ENCODE data around the gene COL1A2.

The COL1A2 gene

DNA sequence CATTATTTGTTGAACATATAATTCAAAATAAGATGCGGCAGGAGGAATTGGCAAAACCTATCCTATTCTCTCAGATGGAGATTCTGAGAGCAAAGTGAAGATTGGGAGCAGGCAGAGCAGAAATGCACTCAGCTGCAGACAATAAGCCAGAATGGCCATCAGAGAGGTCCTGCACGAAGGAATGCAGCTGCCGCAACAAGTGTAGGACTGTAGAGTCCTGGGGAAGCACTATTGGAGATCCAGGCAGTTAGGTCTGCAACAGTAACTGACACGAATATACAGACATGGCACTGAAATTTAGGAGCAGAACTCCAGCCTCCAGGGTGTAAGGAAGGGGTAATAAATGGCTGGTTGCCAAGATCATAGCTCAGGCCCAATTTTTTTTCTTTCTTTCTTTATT is 10.4 kb upstream of the COL1A2 start:
- DNase-seq (ENCODE audit: low spot score) = no peak

DNA sequence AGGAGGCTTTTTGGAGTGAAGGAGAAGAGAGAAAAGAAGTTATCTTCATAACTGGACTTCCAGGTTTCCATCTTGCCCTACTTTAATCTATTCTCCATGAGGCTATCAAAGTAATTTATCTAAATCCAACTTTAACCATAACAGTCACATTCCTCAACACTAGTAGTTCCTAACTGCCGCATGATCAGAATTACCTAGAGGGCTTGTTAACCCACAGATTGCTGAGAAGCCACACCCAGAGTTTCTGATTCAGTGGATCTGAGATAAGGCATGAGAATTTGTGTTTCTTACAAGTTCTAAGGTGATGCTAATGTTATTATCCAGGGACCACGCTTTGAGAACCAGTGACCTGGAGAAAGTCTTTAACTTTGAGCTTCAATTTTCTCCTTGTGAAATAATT is 8.3 kb upstream of the COL1A2 start:
- no peak for DNase-seq (ENCODE audit: low spot score)

DNA sequence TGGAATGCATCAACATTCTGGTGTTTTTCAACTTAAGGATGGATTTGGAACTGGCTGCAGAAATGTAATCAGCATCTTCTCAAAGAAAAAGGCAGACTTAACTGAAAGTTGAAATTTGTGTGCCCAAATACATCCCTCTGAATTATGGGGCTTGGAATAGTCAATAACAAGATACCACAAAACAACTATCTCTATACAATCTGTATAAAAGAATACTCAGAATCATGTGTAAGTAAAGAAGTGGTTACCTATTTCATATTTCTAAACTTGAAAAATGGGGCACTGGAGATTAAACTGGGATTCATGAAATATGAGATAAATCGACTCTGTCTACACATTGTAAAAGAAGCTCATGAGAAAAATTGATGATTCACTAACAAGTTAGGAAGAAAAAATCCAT is 6.2 kb upstream of the COL1A2 start:
- DNase-seq (ENCODE audit: low spot score) = no peak

DNA sequence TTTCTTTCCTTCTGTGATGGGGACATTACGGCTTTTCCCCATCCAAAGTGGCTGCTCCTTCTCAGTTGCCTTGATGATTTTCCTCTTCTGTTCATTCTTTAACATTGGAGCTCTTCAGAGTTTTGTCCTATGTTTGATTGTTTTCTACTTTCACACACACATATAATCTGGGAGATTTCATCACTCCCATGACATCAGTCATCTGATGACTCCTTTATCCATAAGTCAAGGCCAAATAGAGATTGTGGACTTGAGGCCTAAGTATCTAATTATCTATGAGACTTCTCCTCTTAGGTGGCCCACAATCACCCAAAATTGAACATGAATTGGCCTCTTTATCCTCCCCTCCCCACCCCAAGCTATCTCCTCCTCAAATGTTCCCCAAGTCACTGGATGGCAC is 5.3 kb upstream of the COL1A2 start:
- DNase-seq (ENCODE audit: low spot score) = no peak

DNA sequence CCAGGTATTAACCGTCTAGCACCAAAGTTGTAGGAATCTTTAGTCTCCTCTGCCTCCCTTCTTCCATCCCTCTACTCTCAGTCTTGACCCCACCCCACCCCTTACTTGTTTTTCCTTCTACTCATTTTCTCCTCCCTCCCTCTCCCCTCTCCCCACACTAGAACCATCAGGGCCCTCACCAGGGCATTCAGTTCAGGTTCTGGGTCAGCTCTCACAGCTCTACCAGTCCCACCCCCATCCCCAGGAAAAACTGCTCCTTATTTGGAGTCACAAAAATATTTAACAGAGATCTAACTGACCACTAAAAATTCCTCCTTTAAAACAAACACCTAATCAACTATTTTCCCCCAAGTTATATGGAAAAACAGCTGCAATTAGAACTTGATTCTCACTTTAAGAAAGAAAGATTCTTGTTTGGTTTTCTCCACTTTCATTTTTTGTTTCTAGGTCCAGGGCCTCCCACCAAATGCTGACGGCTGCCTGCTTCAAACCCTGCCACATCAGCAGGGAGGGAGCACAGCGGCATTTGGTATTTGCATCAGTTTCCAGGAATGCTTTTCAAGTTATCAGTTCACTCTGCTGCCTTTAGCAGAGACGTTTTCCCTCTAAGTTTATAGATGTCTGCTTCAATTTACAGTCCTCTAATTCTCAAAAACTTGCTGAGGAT is 2.8 kb upstream of the COL1A2 start:
- no peak for DNase-seq (ENCODE audit: low spot score)

DNA sequence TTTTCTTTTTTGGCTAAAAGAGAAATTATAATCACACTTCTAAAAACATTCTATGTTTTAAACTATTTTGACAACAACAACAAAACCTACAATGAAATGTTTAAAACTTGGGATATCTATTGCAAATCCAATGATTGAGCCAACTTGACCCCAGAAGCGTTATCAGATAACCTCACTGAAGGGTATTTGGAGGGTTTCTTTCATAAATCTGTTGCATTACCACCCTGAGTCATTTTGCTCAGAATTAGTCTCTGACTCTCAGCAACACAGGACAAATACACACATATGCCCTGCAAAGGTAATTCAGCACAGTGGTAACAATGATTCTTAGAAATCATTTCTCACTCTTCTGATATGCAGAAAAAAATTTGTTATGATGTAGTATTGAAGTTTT is 2.3 kb upstream of the COL1A2 start:
- DNase-seq (ENCODE audit: low spot score) = no peak

DNA sequence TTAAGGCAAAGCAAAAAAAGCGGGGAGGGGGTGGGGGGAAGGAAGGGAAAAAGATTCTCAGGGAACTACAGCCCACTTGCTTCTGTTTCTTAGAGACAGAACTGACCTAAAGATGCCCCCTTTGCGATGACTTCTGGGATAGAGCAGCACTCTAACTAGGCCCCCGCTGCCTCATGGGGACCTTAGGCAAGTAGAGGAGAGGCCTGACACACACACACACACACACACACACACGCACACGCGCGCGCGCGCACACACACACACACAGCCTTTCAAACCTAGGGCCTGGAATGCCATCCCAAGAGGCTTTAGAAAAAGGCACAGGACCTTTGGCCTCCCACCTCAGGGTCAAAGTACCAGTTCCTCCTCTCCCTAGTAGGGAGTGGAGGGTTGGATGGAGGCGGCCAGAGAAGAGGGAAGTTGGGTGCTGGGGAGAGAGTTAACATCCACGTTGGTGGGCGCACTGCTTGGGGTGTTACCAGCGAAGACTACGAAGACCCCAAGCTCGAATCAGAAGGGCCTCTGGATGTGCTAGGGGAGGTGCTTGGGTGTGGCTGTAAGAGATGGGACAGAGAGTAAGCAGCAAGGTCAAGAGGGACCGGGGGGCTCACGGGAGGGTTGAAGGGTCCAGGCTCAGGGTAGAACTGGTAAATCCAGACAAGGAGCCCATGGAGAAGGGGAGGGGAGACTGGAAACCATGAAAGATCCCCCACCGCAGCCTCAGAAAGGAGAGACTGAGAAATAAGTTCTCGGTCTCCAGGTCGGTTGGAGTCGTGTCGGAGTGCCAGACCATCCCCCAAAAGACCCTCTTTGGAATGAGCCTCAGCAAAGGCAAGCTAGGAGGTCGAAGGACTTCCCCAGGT is 1.2 kb upstream of the COL1A2 start:
- no peak for DNase-seq (ENCODE audit: low spot score)

DNA sequence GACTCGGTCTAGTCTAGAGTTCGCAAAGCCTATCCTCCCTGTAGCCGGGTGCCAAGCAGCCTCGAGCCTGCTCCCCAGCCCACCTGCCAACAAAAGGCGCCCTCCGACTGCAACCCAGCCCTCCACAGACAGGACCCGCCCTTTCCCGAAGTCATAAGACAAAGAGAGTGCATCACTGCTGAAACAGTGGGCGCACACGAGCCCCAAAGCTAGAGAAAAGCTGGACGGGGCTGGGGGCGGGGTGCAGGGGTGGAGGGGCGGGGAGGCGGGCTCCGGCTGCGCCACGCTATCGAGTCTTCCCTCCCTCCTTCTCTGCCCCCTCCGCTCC is 622 bp upstream of the COL1A2 start:
- no peak for DNase-seq (ENCODE audit: low spot score)

DNA sequence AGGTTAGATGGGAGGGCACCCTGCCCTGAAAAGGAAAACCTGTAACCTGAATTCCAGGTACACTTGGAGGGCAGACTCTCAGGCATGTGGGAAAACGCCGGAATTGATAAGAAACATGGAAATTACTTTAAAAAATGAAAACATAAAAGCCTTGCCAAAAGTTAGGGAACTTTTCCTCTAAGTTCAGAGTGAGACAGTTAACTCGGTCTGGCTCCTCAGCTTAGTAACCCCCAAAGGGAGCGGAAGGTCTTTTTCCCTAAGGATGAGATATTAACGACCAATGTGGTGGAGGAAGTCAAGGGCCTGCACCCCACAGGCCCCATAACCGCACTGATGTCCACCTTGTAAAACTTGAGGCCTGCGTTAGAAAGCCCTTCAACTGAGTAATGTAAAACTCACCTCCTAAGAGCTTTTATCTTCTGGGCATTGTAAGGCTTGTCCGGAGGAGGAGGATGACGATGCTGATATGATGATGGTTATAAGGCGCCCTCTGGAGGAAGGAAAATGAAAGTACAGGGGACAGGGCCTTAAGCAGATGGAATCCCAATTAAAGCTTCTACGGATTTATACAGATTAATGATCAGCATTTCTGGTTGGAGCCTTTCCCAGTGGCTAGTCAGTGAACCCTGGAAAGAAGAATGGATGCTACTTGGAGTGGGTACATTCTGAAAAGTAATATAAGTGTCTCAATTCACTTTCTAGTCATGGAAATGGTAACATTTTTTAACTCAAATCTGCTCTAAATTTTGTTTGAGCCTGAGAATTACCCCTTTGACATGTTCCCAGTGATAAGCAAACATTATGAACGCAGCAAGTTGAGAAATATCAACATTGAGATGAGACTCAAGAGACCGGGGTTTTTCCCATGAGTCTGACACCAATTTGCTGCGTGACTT is 694 bp downstream of the COL1A2 start:
- peak; percentile 79 for DNase-seq (ENCODE audit: low spot score)

DNA sequence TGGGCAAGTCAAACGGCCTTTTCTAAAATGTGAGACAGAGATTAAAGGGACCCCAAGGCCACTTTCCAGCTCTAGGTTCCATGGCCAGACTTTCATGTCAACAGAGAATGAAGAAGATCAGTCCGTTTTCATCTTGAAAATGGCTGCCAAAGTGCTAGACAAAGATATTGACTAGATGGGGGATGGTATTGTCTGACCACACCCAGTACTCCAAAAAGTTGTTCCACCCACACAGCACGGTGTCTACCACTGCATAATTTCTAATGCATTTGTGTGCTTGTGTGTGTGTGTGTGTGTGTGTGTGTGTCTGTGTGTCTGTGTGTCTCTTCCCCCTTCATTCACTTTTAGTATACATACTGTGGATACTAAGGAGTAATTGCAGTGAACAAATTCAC is 1.3 kb downstream of the COL1A2 start:
- DNase-seq (ENCODE audit: low spot score) = no peak

DNA sequence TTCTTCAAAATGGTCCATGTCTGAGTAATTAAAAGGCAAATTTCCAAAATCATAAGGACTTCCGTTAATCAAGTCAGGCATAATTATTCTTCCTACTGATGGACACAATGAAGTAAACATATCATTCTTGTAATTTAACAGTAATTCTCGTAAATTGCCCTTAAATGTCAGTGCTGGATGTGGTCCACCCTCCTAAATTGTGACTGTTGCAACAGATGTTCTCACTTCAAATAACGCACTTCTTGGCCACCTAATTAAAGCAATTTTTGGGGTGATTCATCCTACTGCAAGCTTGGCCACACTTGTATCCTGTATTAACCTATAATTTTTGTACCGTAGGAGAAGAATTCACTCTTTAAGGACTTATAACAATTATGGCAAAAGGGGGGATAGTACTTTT is 1.9 kb downstream of the COL1A2 start:
- no peak for DNase-seq (ENCODE audit: low spot score)

DNA sequence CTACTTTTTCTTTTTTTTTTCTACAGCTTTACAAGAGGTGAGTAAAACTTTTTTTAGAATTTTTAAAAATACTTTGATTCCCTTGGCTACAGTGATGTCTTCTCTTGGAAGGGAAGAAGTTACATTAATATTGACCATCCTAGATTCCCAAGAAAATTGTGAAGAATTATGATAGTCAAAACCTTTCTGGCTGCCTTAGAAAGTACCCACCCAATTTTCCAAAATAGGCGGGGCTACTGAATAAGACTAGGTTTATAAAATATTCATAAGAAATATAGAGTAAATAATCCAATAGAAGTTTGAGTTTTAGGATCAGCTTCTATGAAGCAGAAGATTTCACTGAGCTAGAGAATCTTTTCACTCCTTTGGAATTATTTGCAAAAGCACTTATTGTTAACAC is 3.0 kb downstream of the COL1A2 start:
- DNase-seq (ENCODE audit: low spot score) = no peak

DNA sequence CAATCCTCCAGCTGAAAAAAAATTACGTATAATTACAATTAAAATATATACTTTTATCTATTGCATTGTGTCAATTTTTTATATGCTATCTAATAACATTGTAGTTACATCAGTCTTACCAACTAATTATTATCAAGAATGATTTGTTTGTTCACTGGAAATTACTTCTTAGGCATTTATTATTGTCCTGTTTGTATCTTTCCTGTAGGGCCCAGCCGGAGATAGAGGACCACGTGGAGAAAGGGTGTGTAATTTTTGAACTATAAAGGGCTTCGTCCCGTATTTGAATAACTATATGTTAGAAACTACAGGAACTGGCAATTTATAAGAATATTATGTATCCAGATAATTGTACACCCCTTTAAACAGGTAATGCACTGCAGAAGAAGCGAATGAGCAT is 4.1 kb downstream of the COL1A2 start:
- no peak for DNase-seq (ENCODE audit: low spot score)

DNA sequence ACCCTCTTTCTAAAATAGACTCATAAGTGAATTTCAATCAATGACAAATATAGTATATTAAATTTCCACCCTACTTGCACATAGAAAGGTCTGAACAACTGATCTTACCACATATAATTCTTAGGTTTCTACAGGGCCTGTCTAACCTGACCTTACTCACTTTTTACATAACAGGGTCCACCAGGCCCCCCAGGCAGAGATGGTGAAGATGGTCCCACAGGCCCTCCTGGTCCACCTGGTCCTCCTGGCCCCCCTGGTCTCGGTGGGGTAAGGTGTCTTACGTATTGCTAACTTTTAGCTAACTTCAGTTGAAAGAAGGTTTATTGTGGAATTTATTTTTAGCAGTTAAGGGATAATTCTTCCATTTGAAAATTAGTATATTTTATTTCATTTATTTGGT is 5.3 kb downstream of the COL1A2 start:
- no peak for DNase-seq (ENCODE audit: low spot score)

DNA sequence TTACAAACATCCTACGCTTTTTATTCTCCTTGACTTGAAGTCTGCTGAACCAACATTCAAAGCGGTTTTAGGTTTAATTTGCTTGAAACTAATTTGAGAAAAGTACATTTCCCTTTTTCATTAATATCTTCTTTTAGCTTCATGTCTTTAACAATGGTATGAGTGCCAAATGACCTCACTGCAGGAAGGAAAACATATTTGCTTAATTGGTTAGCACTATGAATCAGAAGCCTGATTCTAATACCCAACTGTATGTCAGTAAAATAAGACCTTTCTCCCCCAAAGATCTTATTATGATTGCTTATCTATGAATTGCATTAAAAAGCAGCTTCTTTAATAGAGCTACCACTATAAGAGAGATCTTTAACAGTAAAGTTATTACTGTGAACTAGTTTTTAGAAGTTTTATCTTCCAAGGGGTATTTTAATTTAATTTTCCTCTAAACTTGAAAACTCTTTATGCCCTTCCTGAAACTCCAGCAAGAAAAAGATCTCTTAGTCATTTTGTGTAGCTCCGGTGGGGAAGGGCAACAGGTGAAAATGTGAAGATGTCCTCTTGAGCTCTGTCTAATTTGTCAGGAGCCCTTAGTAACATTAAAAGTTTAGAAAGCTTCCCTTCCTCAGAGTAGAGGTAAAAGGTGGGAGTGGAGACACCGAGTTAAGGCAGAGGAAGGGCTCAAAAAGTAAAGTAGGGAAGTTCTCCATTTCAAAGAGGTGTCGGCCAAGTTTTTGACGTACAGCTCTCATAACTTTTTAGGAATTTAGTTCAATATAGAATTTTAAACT is 6.1 kb downstream of the COL1A2 start:
- peak; percentile 32 for DNase-seq (ENCODE audit: low spot score)

DNA sequence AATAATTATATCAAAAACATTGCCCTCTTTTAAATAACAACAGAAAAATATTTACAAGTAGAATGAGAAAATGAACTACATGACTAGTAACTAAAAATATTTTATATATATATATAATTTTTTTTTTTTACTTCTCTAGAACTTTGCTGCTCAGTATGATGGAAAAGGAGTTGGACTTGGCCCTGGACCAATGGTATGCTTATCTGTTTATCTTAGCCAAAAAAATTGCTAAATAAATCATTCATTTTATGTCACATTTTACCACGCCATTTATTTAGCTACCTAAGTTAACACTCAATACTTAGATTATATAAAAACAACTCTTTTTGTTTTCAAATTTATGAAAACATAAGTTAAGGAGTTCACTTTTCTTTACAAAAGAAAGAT is 6.7 kb downstream of the COL1A2 start:
- DNase-seq (ENCODE audit: low spot score) = no peak

DNA sequence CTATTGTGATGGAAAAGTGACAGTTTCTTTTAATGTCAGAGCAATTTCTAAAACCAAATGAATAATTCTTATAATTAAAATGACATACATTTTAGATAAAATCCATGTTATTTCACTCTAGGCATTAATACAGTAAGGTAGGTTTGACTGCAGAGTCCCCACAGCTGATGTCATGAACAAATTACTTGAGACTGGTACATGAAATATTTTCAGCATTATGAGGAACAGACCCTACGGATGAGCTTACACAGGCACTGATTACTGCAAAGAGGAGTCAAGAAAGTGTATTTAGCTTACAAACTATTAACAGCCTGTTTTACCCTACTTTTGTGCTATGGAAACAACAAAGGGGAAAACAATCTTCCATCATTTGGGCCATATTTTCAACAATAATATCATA is 8.9 kb downstream of the COL1A2 start:
- DNase-seq (ENCODE audit: low spot score) = no peak

DNA sequence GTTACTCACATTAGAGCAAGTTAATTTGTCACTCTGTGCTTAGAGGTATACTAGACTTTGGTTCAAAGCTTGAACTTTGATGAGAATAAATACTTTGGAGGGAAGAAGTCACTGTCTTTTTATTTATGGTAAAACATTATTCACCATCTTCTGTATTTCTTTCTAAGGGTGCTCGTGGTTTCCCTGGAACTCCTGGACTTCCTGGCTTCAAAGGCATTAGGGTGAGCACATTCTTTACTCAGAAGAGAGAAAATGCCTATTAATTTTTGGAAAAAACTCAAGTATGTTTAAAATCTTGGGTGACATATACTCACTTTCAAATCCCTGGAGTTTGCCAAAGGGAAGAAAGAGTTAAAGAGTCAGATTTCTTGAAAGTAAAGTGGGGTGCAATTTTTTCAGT is 10.8 kb downstream of the COL1A2 start:
- no peak for DNase-seq (ENCODE audit: low spot score)

DNA sequence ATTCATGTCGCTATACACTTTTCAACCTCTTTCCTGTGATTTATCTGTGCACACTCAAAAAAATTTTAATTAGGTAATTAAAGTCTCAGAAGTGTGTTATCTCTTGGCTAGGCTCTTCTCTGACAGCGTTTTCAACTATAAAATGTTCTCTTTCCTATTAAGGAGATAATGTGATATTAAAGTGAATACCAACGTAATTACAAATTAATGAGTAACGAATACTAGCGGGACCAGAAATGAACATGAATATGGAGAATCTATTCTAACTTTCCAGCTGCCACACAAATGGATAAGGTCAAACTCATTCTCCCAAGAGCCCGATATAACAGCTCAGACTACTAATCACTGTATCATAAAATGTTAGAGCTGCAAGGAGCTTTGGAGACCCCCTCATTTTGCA is 12.0 kb downstream of the COL1A2 start:
- DNase-seq (ENCODE audit: low spot score) = no peak

DNA sequence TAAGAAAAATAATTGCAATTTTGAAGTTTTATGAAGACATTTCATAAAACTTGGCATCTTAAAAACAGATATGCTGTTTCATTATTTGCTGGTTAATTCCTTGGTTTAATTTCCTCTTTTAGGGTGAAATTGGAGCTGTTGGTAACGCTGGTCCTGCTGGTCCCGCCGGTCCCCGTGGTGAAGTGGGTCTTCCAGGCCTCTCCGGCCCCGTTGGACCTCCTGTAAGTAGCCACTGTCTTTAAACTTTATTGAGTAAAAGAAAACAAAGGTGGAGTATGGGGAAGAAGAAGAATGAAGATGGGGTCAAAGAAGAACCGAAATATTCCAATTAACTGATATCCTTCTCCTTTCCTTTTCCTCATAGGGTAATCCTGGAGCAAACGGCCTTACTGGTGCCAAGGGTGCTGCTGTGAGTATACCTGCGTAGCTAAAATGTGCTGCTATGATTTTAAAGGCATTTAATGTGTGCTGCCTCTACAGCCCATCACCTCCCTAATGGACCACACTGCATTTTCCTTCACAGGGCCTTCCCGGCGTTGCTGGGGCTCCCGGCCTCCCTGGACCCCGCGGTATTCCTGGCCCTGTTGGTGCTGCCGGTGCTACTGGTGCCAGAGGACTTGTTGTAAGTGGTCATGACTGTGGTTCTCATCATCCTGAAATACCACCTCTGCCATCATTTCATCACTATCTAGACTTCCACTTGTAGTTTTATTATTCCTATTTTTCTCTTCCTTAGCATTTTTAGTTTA is 14.7 kb downstream of the COL1A2 start:
- DNase-seq (ENCODE audit: low spot score) = no peak

DNA sequence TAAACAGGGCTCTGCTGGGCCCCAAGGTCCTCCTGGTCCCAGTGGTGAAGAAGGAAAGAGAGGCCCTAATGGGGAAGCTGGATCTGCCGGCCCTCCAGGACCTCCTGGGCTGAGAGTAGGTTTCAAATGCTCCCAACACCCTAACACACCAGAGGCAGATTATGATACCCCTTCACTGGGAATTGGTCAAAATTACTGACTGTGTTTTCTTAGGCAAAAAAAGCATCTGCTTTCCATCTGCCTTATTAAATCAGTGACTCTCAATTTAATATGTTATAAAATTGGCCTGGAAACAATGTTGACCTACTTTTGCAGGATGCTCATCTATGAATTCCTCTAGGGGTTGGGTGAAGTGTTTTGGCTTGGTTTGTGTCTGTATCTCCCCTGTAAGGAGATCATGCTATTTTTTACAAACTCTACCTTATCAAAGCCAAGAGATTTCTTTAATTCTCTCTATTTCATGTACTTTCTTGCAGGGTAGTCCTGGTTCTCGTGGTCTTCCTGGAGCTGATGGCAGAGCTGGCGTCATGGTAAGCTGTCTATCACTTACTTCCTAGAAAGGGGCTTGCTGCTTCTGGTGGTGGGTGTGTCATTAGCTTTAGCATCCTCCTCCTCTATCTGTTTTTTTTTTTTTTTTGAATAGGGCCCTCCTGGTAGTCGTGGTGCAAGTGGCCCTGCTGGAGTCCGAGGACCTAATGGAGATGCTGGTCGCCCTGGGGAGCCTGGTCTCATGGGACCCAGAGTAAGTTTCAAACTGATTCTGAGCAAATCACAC is 15.9 kb downstream of the COL1A2 start:
- no peak for DNase-seq (ENCODE audit: low spot score)

Measured in kidney capillary endothelial cell (primary cell).